HL-60 (cell line): ENCODE measurements around the gene STARD3NL.

Experiments used
- CTCF ChIP-seq: IDR thresholded peaks from one replicate; pipeline ENCODE4 v1.5.1; 2011; ENCODE audit warnings: low read length, control low read depth, inconsistent platforms; ENCODE audit not compliant: insufficient read depth
- GABPA ChIP-seq: IDR thresholded peaks from 2 replicates; pipeline ENCODE4 v1.6.1; 2012; ENCODE audit warnings: low read depth
- POLR2AphosphoS5 ChIP-seq: IDR thresholded peaks from 2 replicates; pipeline ENCODE4 v1.6.1; 2012; ENCODE audit warnings: low read depth
- REST ChIP-seq: IDR thresholded peaks from 2 replicates; pipeline ENCODE4 v1.6.1; 2012; ENCODE audit warnings: low read depth; ENCODE audit not compliant: insufficient replicate concordance
- SPI1 ChIP-seq: IDR thresholded peaks from 2 replicates; pipeline ENCODE4 v1.6.1; 2012; ENCODE audit warnings: low read depth, mild to moderate bottlenecking, borderline replicate concordance

- TF ChIP-seq POLR2AphosphoS5: no peak
- no peak for TF ChIP-seq CTCF
- no peak for TF ChIP-seq SPI1
- no peak for TF ChIP-seq GABPA
- TF ChIP-seq REST: no peak
Measured at GRCh38 chr7:38181111-38181510, 3.1 kb downstream of the STARD3NL start.
